Endothelial cell of umbilical vein (primary cell): Measurements from ENCODE around the gene KLHL35. TPM values are rescaled to one million over a fixed set of nuclear protein-coding genes. Genes with fewer than 3 reads are reported as not detected.

Experiments used
- BruUV-seq: library from RNA; stranded (reverse); fragments of 400-500 nt; replicated peaks from 2 replicates; lab custom pipeline; 2021; lab: Mats Ljungman, UMichigan
- CTCF ChIA-PET: fragments of 300-600, 350-600 bp; sonication (Branson Sonifier 250); formaldehyde crosslinking; loops from one replicate; lab custom pipeline; 2021; ENCODE audit warnings: antibody characterized with exemption, inconsistent platforms; lab: Charles Lee
- POLR2A ChIA-PET: fragments of 300-600, 350-600 bp; sonication (Branson Sonifier 250); formaldehyde crosslinking; loops from one replicate; lab custom pipeline; 2021; ENCODE audit warnings: antibody characterized with exemption, inconsistent platforms; lab: Charles Lee
- DNase-seq: peaks from one replicate; pipeline ENCODE4 v3.0.0-alpha.2; 2011; ENCODE audit warnings: low read depth, low spot score
- FAIRE-seq: peaks from 2 replicates; lab custom pipeline; 2011; peaks lifted over from hg19 to GRCh38; lab: Jason Lieb, UNC
- H2AFZ ChIP-seq: 2 replicates; pipeline ENCODE4 v1.6.0; 2012; ENCODE audit warnings: low read depth, low read length, control low read depth, inconsistent platforms
- H3K27ac ChIP-seq: 2 replicates; pipeline ENCODE4 v1.5.1; 2011; ENCODE audit warnings: low read depth, mild to moderate bottlenecking, control low read depth, low read length, moderate library complexity; ENCODE audit not compliant: insufficient read depth
- H3K27me3 ChIP-seq, 2 experiments: 2 replicates each; pipeline versions ENCODE4 v1.6.0 to v1.6.1; 2011; ENCODE audit warnings: low read length in 2 of 2, mixed read lengths in 1 of 2; ENCODE audit not compliant: control insufficient read depth in 2 of 2, insufficient read depth in 2 of 2
- H3K36me3 ChIP-seq, 2 experiments: 2 replicates in 1 of 2; 3 replicates in 1 of 2; pipeline ENCODE4 v1.5.1; 2011; ENCODE audit warnings: low read length in 2 of 2, mild to moderate bottlenecking in 1 of 2, moderate library complexity in 1 of 2; ENCODE audit not compliant: control insufficient read depth in 2 of 2, insufficient read depth in 2 of 2; ENCODE audit errors: extremely low read depth in 1 of 2
- H3K4me1 ChIP-seq: 3 replicates; pipeline ENCODE4 v1.5.1; 2011; ENCODE audit warnings: mild to moderate bottlenecking, low read length; ENCODE audit not compliant: control insufficient read depth, insufficient read depth; ENCODE audit errors: extremely low read depth
- H3K4me2 ChIP-seq: 2 replicates; pipeline ENCODE4 v1.6.1; 2011; ENCODE audit warnings: low read length, control low read depth, mixed read lengths; ENCODE audit not compliant: insufficient read depth
- H3K4me3 ChIP-seq, 3 experiments: fragments of 200-600 bp in 1 of 3; sonication (generic), shearing (Covaris generic) in 1 of 3; replicated peaks in 1 of 3; 2 replicates each; pipeline ENCODE4 v1.5.1; 2011 to 2016; ENCODE audit warnings: control low read depth in 3 of 3, low read length in 3 of 3, mild to moderate bottlenecking in 2 of 3, inconsistent platforms in 1 of 3, low read depth in 1 of 3, moderate library complexity in 1 of 3; ENCODE audit not compliant: insufficient read depth in 1 of 3
- H3K79me2 ChIP-seq: 2 replicates; pipeline ENCODE4 v1.6.0; 2012; ENCODE audit warnings: low read length, inconsistent platforms; ENCODE audit not compliant: control insufficient read depth, insufficient read depth
- H3K9ac ChIP-seq: replicated peaks from 2 replicates; pipeline ENCODE3; 2011; ENCODE audit warnings: low read length, control low read depth; ENCODE audit not compliant: insufficient read depth; ENCODE audit errors: extremely low read depth
- H3K9me1 ChIP-seq: replicated peaks from 3 replicates; pipeline ENCODE4 v1.6.0; 2011; ENCODE audit warnings: mild to moderate bottlenecking, low read length; ENCODE audit not compliant: control insufficient read depth, insufficient read depth; ENCODE audit errors: extremely low read depth
- H3K9me3 ChIP-seq: replicated peaks from 2 replicates; pipeline ENCODE4 v1.5.1; 2012; ENCODE audit warnings: low read length, inconsistent platforms; ENCODE audit not compliant: control insufficient read depth, insufficient read depth
- H4K20me1 ChIP-seq: replicated peaks from 2 replicates; pipeline ENCODE3; 2011; ENCODE audit warnings: mild to moderate bottlenecking, low read length; ENCODE audit not compliant: control insufficient read depth, insufficient read depth; ENCODE audit errors: extremely low read depth
- CTCF ChIP-seq, 2 donors: IDR thresholded peaks; 1 replicate in 1 of 2; 2 replicates in 1 of 2; pipeline ENCODE4 v1.5.1; 2011; ENCODE audit warnings: low read length in 2 of 2, mild to moderate bottlenecking in 2 of 2, moderate library complexity in 2 of 2, control low read depth in 1 of 2, inconsistent platforms in 1 of 2, low read depth in 1 of 2; ENCODE audit not compliant: insufficient read depth in 1 of 2; ENCODE audit errors: extremely low read depth in 1 of 2
- EZH2 ChIP-seq: IDR thresholded peaks from 2 replicates; pipeline ENCODE4 v1.6.1; 2012; ENCODE audit warnings: borderline replicate concordance, low read depth, mild to moderate bottlenecking, moderate library complexity, low read length, inconsistent platforms; ENCODE audit not compliant: severe bottlenecking
- FOS ChIP-seq: IDR thresholded peaks from 2 replicates; pipeline ENCODE4 v1.6.1; 2011; ENCODE audit warnings: mild to moderate bottlenecking, low read length, moderate library complexity, borderline replicate concordance; ENCODE audit not compliant: insufficient read depth
- GATA2 ChIP-seq: IDR thresholded peaks from 2 replicates; pipeline ENCODE4 v1.7.0; 2011; ENCODE audit warnings: low read depth, mild to moderate bottlenecking, moderate library complexity, mixed read lengths, low read length; ENCODE audit not compliant: insufficient read length, insufficient read depth
- JUN ChIP-seq: IDR thresholded peaks from 2 replicates; pipeline ENCODE4 v1.6.1; 2011; ENCODE audit warnings: borderline replicate concordance, low read depth; ENCODE audit not compliant: insufficient read length, insufficient read depth
- MAX ChIP-seq: IDR thresholded peaks from 2 replicates; pipeline ENCODE4 v1.6.1; 2011; ENCODE audit not compliant: insufficient read depth, insufficient read length
- MYC ChIP-seq: IDR thresholded peaks from one replicate; pipeline ENCODE4 v1.6.1; 2011; ENCODE audit warnings: mild to moderate bottlenecking, low read depth, low read length
- POLR2A ChIP-seq: IDR thresholded peaks from 2 replicates; pipeline ENCODE4 v1.6.1; 2012; ENCODE audit warnings: low read depth, mild to moderate bottlenecking, control low read depth, low read length
- POLR2AphosphoS5 ChIP-seq: IDR thresholded peaks from 2 replicates; pipeline ENCODE4 v1.6.1; 2012; ENCODE audit warnings: low read depth, mild to moderate bottlenecking, control low read depth, low read length, moderate library complexity; ENCODE audit not compliant: insufficient read depth
- dilution Hi-C: fragments of 300-500 bp; cut with MboI; formaldehyde crosslinking; loops from one replicate; pipeline ENCODE4 v1.15.0; 2019; ENCODE audit warnings: low sequenced_read_pairs; ENCODE audit not compliant: extremely low pct_ligation_motif_present
- intact Hi-C: fragments of 100-400 bp; cut with micrococcal nuclease; formaldehyde crosslinking; loops from one replicate; pipeline ENCODE4 v1.10.0; 2022
- polyA plus RNA-seq, 4 experiments: library from polyadenylated mRNA; depleted of rRNA in 3 of 4; stranded (reverse) in 3 of 4; unstranded in 1 of 4; fragments of >200 nt; gene quantifications; 2 replicates each; pipeline versions ENCODE4 v1.2.1 to v1.2.3, GENCODE V29; 2011 to 2012; ENCODE audit warnings: missing spikeins in 1 of 4
- total RNA-seq: library from RNA; stranded (reverse); gene quantifications from 2 replicates; pipeline ENCODE4 v1.2.3, GENCODE V29; 2021

KLHL35 gene
- total and polyA plus RNA-seq, 2 donors (not counting 3 experiments of a cell fraction or from before 2014, with no cell fraction given): 0.97 to 2.3 TPM

- H3K4me3 ChIP-seq: no peak overlapping the region
- H3K9ac ChIP-seq: no peak overlapping the region
- no peak for TF ChIP-seq POLR2AphosphoS5
- TF ChIP-seq GATA2: no peak
- TF ChIP-seq POLR2A: no peak
- no peak for TF ChIP-seq MAX
- TF ChIP-seq JUN: no peak
- no peak for TF ChIP-seq CTCF (IDR thresholded peaks at IDR 0.05; ENCODE audit: extremely low read depth in 1 of 2, insufficient read depth in 1 of 2, low read depth in 1 of 2, low read length in 2 of 2)
- no peak for TF ChIP-seq MYC
- TF ChIP-seq EZH2: no peak
- TF ChIP-seq FOS: no peak
- intact Hi-C loops (no loop called here), dilution Hi-C loops (no loop called here)
- BruUV-seq: no TSS peak
- no peak overlapping the region for H3K4me2 ChIP-seq
- no peak for DNase-seq
- no peaks in the 10 kb centered on the region for H3K79me2 ChIP-seq
- H3K4me1 ChIP-seq: peaks cover 12% of the 10 kb centered on the region
- H3K27me3 ChIP-seq: no peaks in the 10 kb centered on the region
- no peaks in the 10 kb centered on the region for H3K9me3 ChIP-seq
- ChIA-PET POLR2A (no interaction called here), CTCF (interaction anchor here (0.9 to 3.3 kb wide), 6 partner anchors 10 to 94 kb away, joined by 3 to 15 read pairs (median 4); no protein-coding TSS in a partner anchor)
- H3K9me1 ChIP-seq: no peaks in the 10 kb centered on the region
- FAIRE-seq: no peak
- H3K27ac ChIP-seq: no peak overlapping the region
- no peaks in the 10 kb centered on the region for H3K36me3 ChIP-seq
- no peaks in the 10 kb centered on the region for H4K20me1 ChIP-seq
- no peak overlapping the region for H2AFZ ChIP-seq
Measured at GRCh38 chr11:75374646-75375045, 58.4 kb downstream of the KLHL35 start.
